ENCODE measurements around the gene CDH4.
"Not testable (repeated sequence)": the region's sequence is repeated elsewhere in the genome, so short reads cannot be mapped to it uniquely, and the experiment has no call there.

The CDH4 gene

GRCh38 chr20:61394088-61394799, 142.2 kb downstream of the CDH4 start:
- no peak for DNase-seq

- DNase-seq: no peak
Measured at GRCh38 chr20:61396262-61396848, 144.3 kb downstream of the CDH4 start.

DNA sequence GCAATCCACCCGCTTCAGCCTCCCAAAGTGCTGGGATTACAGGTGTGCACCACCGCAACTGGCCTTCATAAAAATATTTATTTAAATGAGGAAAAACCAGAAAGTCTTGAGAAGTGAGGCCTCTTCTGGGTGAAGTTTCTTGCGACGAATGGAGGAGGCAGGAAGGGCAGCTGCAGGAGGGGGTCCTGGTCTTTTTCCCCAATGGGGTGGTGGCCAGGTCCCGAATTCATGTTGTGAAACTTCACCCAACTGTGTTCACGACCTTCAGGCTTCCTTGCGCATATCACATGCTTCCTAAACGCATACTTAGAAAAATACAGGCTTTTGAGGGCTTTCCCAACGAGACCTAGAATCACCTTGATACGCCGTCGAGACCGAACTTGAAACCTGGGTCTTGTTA, 145.1 kb downstream of the CDH4 start:
- DNase-seq: no peak

DNA sequence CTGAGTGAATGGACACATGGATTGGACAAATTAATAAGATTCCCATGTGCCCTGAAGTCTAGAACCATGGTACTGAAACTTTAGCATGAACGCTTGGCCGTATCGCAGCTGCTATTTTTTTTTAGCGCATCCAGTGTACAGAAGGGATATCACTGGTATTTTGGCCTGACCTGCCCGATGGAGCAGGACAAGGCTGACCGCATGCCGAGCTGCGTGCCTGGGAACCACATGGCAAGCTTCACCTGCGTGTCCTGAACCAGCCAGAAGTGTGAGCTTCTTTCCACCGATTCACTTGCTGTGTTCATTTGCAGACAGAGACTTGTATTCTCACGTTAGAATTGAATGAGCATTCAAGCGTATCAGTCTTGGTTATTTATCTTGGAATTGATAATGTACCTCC, 145.7 kb downstream of the CDH4 start:
- DNase-seq: no peak

DNA sequence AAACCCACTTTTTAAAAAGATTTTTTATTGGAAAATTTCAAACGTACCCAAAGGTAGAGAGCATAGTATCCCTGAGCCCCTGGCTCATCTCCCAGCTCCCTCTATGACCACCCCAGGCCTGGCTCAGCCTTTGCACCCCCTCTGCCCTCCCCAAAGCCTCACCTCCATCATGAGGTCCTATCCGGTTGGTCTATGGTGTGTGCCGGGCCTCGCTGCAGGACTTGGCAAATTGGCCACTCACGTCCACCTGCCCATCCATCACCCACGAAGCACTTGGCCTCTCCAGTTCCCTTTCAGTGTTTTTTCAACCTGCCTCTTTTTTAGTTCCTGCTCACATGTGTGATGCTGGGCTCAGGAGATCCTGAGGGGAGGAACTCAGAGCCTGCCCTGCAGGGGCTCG, 147.4 kb downstream of the CDH4 start:
- DNase-seq: no peak

- no peak for DNase-seq
Measured at GRCh38 chr20:61400499-61400898, 148.4 kb downstream of the CDH4 start.

GRCh38 chr20:61404303-61404702, 152.2 kb downstream of the CDH4 start:
- no peak for DNase-seq

DNA sequence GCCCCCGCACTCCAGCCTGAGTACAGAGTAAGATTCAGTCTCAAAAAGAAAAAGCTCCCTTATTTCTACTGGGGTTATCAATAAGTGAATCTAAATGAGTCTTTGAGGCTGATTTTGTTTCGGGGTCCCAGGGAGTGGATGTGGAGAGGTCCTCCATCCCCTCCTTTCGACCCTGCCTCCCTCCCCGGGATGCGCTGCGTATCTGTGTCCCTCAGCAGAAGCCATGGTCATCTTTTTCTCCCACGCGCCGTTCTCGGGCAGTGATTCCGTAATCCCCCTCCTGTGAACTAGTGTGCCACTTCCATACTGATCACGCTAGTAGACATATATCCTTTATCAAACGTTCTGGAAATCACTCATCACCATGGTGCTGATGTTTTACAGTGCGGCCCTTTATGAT, 152.9 kb downstream of the CDH4 start:
- no peak for DNase-seq

DNA sequence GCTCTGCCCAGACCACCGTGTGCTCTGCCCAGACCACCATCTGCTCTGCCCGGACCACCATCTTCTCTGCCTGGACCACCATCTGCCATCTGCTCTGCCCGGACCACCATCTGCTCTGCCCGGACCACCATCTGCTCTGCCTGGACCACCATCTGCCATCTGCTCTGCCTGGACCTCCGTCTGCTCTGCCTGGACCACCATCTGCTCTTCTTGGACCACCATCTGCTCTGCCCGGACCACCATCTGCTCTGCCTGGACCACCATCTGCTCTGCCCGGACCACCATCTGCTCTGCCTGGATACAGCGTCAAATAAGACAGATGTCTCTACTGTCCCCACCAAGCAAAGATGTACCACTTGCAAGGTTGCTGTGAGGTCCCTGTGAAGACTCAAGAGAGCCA, 154.7 kb downstream of the CDH4 start:
- not testable (repeated sequence) for DNase-seq

DNA sequence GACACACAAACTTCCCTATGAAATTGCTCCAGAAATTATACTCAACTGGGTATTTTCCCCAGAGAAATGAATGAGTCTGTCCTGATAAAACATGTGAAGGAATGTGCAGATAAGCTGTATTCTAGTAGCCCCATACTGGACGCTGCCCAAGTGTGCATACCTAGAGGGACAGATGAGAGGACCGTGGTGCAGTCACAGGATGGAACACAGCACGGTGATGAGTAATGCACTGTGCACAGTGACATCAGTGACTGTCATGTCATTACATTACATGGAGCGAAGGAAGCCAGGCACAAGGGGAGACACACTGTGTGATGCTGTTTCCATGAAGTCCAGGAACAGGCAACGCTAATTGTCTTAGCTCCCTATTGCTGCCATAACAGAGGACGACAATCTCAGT, 155.5 kb downstream of the CDH4 start:
- DNase-seq: no peak

DNA sequence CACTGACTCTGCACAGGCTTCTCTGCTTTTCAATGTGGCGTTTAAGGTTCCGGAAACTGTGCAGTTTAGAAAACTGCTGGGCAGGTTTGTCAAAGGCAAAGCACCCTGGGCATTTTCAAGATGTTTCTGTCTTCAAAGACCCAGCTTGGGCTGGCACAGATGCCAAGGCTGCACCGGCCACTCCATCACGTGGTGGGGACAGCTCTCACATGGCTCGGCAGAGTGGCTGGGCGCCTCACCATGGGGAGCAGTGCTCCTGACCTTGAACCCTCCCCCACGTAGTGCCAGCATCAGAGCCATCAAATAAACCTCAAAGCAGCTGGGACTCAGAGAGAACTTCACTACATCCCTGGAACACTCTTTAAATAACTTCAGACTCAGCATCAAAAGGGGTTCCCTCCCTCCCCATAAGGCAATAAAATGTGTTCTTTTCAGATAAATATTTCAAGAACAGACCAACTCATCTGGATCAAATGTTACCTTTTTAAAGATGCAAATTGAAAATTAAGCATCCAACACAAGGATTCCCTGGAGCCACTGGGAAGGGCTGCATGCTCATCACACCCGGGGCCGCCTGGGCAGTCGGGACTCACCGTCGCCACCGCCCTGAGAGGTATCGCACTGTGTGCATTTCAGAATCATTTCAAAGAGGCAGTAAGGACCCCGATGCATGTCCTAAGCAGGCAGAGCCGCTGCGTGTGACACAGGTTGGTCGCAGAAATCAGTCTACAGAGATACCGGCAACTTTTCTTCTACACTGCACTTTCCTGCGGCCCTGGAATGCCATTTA, 157.1 kb downstream of the CDH4 start:
- DNase-seq: no peak

DNA sequence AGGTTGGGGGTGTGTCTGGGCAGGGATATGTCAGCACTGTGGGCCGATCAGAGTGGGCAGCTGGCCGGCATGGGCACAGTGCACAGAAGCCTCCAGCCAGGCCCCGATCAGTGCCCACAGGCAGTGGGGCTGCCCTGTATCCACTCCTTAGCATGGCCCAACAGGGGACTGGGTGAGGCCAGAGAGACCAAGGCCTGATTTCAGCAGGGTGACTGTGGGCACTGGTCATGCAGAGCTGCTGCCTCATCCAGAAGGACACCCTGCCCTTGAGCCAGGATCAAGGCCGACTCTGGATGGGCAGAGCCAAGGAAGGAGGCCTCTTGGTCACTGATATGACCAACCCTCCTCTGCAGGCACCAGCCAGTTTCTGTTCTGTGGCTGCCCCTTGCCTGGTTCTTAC, 159.7 kb downstream of the CDH4 start:
- DNase-seq: no peak

DNA sequence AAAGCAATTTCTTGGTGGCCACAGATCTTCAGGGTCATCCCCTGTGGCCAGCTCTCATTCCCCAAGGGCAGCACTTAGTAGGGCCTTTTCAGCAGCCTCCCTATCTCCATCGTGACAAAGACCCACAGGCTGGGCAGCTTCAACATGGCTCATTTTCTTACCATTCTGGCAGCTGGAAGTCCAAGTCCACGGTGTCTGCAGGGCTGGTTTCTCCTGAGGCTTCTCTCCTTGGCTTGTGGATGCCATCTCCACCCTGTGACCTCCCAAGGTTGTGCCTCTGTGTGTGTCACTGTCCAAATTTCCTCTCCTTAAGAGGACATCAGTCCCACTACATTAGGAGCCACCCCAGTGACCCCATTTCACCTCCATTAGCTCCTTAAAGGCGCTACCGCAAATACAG, 161.7 kb downstream of the CDH4 start:
- no peak for DNase-seq

DNA sequence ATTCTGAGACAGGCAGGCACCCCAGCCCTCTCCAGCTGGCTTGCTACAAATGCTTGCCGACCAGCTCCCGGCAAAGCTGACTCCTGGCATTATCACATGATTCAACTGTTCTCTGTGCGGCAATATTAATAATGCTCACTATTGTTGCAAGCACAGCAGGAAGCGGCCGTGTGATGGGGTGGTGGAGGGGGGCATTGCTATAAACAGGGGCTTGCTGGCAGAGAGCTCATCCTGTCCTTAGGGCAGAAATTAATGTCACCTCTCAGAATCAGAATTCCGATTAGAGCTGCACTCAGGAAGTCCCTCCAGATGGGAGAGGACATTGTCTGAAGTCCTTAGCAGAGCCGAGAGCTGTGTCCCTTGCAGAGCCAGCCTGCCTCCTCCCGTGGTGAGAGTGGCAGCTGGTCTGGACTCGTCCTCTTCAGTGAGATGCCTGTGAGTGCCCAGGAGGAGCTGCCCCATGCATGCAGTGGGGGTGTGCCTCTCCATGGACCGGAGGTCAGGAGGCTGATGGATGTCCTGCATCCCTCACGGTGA, 162.5 kb downstream of the CDH4 start:
- no peak for DNase-seq

- DNase-seq: no peak
Measured at GRCh38 chr20:61416546-61416945, 164.5 kb downstream of the CDH4 start.

DNA sequence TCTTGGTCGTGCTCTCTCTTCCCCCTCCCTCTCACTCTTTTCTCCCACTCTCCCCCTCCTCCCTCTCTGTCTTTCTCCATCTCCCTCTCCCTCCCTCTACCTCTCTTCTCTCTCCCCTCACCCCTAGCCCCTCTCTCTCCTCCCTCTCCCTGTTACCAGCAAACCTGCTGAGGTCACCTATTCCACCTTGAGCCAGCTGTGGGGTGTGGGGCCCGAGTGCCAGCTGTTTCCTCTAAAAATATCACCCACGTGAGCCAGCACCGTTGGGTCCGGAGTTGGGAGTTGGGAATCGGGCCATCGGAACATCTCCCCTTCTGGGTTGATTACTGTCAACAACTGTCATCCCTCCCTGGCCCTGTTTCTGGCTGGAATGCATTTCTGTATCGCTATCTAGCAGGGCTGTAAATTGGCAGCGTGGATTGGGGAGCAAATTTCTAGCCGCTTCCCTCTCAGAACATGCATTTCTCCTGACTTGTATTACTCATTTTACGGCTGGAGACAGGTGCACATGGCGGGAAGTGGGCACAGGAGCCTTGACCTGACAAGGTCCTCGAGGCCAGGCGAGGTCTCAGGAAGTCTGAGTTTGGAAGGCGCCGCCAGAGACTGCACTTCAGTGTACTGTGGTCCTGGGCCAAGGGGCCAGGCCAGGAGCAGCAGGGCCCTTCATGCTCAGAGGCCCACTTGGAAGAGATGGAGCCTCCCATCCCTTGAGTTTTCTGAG, 165.3 kb downstream of the CDH4 start:
- DNase-seq: no peak

DNA sequence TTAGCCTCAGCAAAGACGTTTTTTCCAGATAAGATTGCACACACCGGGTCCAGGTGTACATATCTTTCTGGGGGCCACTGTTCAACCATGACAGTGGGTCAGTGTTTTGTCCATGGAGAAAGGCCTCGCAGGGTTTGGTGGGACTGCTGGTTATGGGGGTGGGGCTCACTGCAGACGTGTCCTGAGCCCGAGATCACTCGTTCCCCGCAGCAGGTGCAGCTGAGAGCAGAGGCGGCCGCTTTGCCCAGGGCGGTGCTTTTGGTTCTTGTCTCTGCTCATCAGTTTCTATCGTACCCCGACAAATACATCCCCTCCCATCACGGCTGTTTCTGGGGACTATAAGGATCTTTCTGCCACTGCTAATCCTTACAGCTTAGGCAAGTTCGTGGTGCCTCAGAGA, 166.9 kb downstream of the CDH4 start:
- DNase-seq: no peak

DNA sequence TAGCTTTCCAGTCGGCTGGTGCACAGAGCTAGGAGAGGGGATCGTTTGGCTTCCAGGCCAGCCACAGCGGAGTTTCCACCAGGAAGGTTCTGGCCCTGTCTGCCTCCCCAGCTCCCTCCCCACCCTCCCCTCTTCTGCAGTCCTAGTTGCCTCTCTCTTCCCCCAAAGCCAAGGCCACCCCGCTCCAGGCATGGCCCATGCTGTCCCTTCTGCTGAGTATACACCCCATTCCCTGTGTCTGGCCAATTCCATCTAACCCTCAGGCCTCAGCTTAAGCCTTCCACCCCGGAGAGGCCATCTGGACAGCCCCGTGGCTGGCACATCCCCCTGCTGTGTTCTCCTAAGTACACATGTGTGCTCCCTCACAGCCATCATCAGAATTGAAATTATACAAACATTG, 167.4 kb downstream of the CDH4 start:
- DNase-seq: no peak

GRCh38 chr20:61420056-61420455, 168.0 kb downstream of the CDH4 start:
- no peak for DNase-seq

- DNase-seq: no peak
Measured at GRCh38 chr20:61420781-61421180, 168.7 kb downstream of the CDH4 start.

DNA sequence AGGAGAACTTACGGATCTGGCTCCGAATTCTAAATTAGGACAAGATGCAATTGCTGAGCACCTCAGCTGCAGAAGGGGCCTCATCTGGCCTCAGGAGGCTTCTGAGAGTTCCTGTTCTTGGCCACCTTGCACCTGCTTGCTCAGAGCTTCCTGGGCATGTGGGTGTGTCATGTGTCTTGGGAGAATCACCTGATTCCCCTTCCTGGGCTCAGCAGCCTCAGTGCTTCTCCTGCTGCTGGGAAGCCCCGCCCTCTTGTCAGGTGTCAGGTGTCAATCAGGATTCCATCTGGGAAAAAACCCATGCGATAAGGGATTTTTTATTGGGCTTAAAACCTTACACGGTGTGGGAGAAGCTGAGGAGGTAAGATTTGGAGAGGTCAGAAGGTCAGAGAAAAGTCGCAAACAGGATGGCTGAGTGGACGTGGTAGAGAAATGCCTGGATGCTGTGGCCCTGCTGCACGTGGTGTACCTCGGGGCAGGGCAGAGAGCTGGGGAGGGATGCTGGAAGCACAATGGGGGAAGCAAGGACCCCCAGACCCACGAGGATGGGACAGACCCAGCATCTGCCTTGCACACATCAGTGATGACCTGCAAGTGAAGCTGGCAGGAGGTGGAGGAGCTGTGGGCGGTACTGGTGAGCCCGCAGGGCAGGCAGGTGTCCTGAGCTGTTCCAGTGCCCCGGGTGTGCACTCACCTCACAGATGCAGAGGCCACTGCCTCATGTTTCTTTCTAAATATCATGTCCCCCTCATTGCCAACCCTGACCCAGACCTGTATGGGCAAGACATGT, 170.8 kb downstream of the CDH4 start:
- DNase-seq: no peak

DNA sequence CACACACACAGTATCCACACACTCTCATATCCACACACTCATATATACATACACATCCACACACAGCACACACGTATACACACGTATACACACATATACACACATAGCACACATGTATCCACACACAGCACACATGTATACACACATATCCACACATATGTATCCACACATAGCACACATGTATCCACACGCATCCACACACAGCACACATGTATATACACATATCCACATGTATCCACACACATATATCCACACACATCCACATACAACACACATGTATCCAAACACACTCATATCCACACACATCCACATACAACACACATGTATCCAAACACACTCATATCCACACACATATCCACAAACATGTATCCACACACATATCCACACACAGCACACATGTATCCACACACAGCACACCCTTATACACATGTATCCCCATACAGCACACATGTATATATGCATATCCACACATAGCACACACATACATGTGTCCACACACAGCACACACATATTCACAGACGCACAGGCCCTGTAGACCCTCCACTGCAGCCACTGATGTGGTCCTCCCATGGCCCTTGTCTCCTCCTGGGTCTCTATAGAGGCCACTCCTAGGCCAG, 172.1 kb downstream of the CDH4 start:
- DNase-seq: no peak
